Epithelial cell of proximal tubule (primary cell): ENCODE measurements around the gene OAS2. TPM values are rescaled to one million over a fixed set of nuclear protein-coding genes. Genes with fewer than 3 reads are reported as not detected.

Experiments
- DNase-seq: peaks from one replicate; pipeline ENCODE4 v3.0.0-alpha.2; 2011; ENCODE audit warnings: low read depth
- H3K4me3 ChIP-seq: 2 replicates; pipeline ENCODE4 v1.5.1; 2011; ENCODE audit warnings: low read depth, mild to moderate bottlenecking, low read length
- total RNA-seq: library from RNA; depleted of rRNA; stranded (reverse); fragments of >200 nt; gene quantifications from 2 replicates; pipeline ENCODE4 v1.2.3, GENCODE V29; 2015
- TF ChIP-seq, protein P1 (sequence below): conservative IDR thresholded peaks from 2 replicates; pipeline ENCODE4 v1.5.1; 2012; ENCODE audit warnings: low read depth, mild to moderate bottlenecking, low read length

OAS2 gene
- total RNA-seq, 1 donor from 2014 or later: 2.5 TPM

DNA sequence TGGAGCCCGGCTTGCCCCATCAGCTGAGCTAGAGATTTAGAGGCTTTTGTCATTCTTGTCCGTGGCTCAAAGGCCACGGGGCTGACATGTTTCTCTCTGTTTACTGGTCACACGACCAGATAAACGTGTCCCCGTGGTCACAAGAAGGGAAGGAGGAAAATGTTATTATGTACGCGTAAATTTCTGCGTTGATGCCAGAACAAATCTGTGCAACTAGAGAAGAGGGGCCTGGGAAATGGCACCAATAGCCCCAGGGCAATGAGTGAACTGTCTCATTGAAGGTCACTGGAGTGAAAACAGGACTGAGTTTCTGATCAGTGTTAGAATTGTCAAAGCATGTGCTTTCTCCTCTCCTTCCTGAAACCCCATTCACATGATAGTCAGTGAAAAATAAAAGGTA is 25.3 kb downstream of the OAS2 start:
- TF ChIP-seq, protein P1, sequence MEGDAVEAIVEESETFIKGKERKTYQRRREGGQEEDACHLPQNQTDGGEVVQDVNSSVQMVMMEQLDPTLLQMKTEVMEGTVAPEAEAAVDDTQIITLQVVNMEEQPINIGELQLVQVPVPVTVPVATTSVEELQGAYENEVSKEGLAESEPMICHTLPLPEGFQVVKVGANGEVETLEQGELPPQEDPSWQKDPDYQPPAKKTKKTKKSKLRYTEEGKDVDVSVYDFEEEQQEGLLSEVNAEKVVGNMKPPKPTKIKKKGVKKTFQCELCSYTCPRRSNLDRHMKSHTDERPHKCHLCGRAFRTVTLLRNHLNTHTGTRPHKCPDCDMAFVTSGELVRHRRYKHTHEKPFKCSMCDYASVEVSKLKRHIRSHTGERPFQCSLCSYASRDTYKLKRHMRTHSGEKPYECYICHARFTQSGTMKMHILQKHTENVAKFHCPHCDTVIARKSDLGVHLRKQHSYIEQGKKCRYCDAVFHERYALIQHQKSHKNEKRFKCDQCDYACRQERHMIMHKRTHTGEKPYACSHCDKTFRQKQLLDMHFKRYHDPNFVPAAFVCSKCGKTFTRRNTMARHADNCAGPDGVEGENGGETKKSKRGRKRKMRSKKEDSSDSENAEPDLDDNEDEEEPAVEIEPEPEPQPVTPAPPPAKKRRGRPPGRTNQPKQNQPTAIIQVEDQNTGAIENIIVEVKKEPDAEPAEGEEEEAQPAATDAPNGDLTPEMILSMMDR: no peak
- no peak overlapping the region for H3K4me3 ChIP-seq
- DNase-seq: no peak

DNA sequence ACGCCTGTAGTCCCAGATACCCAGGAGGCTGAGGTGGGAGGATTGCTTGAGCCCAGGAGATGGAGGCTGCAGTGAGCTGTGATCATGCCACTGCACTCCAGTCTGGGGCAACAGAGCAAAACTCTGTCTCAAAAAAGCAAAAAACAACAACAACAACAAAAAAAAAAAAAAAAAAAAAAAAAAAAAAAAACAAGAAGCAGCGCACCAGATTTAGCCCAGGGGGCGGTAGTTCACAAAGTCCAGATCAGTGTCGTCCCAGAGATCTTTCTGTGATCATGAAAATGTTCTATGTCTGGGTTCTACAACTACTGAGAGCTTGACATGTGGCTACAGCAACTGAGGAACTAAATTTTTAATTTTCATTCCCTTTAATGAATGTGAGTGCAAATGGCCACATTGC is 27.4 kb downstream of the OAS2 start:
- H3K4me3 ChIP-seq: no peak overlapping the region
- TF ChIP-seq, protein P1: peak; percentile 60
- no peak for DNase-seq

DNA sequence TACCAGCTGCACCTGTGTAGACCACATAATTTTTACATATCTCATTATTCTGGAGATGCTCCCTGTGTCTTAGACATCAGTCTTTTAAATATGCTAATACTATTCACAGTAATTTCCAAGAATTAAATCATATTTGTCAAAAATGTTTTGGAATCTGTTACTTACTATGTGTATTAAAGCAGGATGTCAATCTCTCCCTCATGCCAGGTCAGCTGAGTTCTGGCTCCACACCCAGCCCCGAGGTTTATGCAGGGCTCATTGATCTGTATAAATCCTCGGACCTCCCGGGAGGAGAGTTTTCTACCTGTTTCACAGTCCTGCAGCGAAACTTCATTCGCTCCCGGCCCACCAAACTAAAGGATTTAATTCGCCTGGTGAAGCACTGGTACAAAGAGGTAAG is 27.9 kb downstream of the OAS2 start:
- H3K4me3 ChIP-seq: no peak overlapping the region
- DNase-seq: no peak
- TF ChIP-seq, protein P1: no peak

DNA sequence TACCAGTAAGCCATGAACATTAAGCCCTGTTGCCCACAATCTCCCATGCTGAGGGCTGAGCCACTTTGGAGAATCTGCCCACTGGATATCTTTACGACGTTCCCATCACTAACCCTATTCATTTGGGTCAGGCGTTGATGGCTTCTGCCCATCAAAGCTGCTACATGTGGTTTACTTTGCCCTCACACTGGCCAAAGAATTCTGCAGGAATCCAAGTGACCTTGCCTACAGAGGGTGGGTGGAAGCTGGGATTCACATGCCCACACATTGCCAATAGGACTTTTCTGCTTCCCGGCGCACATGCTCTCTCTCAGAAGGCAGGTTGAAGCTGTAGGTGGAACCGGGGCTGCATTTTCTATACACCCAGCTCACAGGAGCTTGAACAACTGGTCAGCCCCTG is 28.3 kb downstream of the OAS2 start:
- TF ChIP-seq, protein P1: no peak
- H3K4me3 ChIP-seq: no peak overlapping the region
- DNase-seq: no peak

DNA sequence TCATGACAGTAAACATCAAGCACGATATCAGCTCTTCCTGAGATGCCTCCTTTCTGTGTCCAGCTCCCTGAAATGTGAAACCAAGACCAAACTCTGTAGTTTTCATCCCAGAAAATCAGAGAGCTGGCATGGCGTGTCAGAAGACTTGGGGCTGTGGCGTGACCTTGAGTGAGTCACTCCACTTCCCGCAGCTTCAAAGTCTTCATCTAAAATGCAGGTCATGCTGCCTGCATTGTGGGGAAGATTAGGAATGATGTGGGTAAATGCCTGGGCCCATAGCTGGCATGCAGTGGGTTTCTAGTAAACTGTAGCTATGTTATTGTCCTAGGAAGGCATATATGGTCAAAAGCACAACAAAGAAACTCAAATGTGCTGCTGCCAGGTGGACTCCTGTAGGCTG is 28.8 kb downstream of the OAS2 start:
- no peak overlapping the region for H3K4me3 ChIP-seq
- DNase-seq: peak; percentile 41

DNA sequence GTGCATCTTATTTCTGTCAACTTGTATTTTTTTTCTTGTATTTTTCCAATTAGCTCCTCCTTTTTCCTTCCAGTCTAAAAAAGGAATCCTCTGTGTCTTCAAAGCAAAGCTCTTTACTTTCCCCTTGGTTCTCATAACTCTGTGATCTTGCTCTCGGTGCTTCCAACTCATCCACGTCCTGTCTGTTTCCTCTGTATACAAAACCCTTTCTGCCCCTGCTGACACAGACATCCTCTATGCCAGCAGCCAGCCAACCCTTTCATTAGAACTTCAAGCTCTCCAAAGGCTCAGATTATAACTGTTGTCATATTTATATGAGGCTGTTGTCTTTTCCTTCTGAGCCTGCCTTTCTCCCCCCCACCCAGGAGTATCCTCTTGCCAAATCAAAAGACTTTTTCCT is 32.4 kb downstream of the OAS2 start:
- no peak overlapping the region for H3K4me3 ChIP-seq
- no peak for DNase-seq
- TF ChIP-seq, protein P1: no peak

More for the DNA sequence above, 28.8 kb downstream of the OAS2 start:
- TF ChIP-seq, protein P1: no peak

DNA sequence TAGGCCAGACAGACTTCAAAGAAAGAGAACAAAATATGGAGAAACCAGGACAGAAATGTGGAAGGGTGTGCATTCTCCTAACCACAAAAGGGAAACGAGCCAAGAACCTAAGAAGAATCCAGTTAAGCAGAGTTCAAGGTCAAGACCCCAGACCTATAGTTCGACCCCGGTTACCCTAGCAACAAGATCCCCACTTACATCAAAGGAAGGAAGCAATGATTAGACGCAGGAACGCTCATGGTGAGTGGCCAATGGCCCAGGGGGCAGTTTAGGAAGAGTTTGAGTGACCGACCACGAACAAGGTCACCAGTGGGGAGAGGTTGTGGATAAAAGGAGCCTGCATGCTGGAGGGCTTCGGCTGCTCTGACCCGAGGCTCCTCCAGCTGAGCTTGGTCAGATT is 36.2 kb downstream of the OAS2 start:
- no peak for DNase-seq
- TF ChIP-seq, protein P1: no peak
- no peak overlapping the region for H3K4me3 ChIP-seq
